ENCODE measurements around the gene CAMTA1. TPM values are rescaled to one million over a fixed set of nuclear protein-coding genes. Genes with fewer than 3 reads are reported as not detected.

Gene CAMTA1
- total and polyA plus RNA-seq, 4 donors = 78.7 to 438 (median 173) TPM

- WGBS, 2 donors = 87 to 91% methylated on average over 10 of the region's 10 CpGs
- Histone ChIP-seq H3K4me1 (ENCODE audit: control insufficient read depth in 1 of 2, insufficient read depth in 2 of 2, low read length in 2 of 2) (no peaks in the 10 kb centered on the region), H3K9me3 (ENCODE audit: control insufficient read depth, low read length) (no peaks in the 10 kb centered on the region), H3K27me3 (ENCODE audit: control insufficient read depth in 1 of 2, insufficient read depth in 2 of 2, low read length in 1 of 2) (no peaks in the 10 kb centered on the region), H3K27ac (ENCODE audit: low read depth in 1 of 2, low read length in 2 of 2) (no peak overlapping the region), H3K36me3 (ENCODE audit: control insufficient read depth in 1 of 2, insufficient read depth in 2 of 2, low read length in 1 of 2) (no peaks in the 10 kb centered on the region), H3K4me3 (ENCODE audit: low read length in 2 of 2) (no peak overlapping the region)
- ATAC-seq (ENCODE audit: low FRiP score) = no peak
- intact Hi-C loops (cut with DNase I) = no loop called here
- DNase-seq = no peak
Measured at GRCh38 chr1:7285856-7286454, 500.7 kb downstream of the CAMTA1 start.

GRCh38 chr1:7287013-7287412 lies 501.8 kb downstream of the CAMTA1 start:
- ATAC-seq (ENCODE audit: low FRiP score) = no peak
- no peaks in the 10 kb centered on the region for H3K4me1 ChIP-seq (ENCODE audit: control insufficient read depth in 1 of 2, insufficient read depth in 2 of 2, low read length in 2 of 2)
- H3K27ac ChIP-seq (ENCODE audit: low read depth in 1 of 2, low read length in 2 of 2) = no peak overlapping the region
- no peaks in the 10 kb centered on the region for H3K27me3 ChIP-seq (ENCODE audit: control insufficient read depth in 1 of 2, insufficient read depth in 2 of 2, low read length in 1 of 2)
- WGBS, 2 donors = 65 to 77% methylated on average over 6 of the region's 6 CpGs
- intact Hi-C loops (cut with DNase I) = no loop called here
- H3K36me3 ChIP-seq (ENCODE audit: control insufficient read depth in 1 of 2, insufficient read depth in 2 of 2, low read length in 1 of 2) = no peaks in the 10 kb centered on the region
- H3K9me3 ChIP-seq (ENCODE audit: control insufficient read depth, low read length) = no peaks in the 10 kb centered on the region
- DNase-seq = no peak
- H3K4me3 ChIP-seq (ENCODE audit: low read length in 2 of 2) = no peak overlapping the region

GRCh38 chr1:7288992-7289391 lies 503.7 kb downstream of the CAMTA1 start:
- Histone ChIP-seq H3K4me1 (ENCODE audit: control insufficient read depth in 1 of 2, insufficient read depth in 2 of 2, low read length in 2 of 2) (no peaks in the 10 kb centered on the region), H3K9me3 (ENCODE audit: control insufficient read depth, low read length) (no peaks in the 10 kb centered on the region), H3K27ac (ENCODE audit: low read depth in 1 of 2, low read length in 2 of 2) (no peak overlapping the region), H3K27me3 (ENCODE audit: control insufficient read depth in 1 of 2, insufficient read depth in 2 of 2, low read length in 1 of 2) (no peaks in the 10 kb centered on the region), H3K4me3 (ENCODE audit: low read length in 2 of 2) (no peak overlapping the region), H3K36me3 (ENCODE audit: control insufficient read depth in 1 of 2, insufficient read depth in 2 of 2, low read length in 1 of 2) (no peaks in the 10 kb centered on the region)
- DNase-seq (no peak), ATAC-seq (ENCODE audit: low FRiP score) (no peak)
- intact Hi-C loops (cut with DNase I) = no loop called here
- WGBS, 2 donors = 70 to 73% methylated on average over 5 of the region's 5 CpGs

DNA sequence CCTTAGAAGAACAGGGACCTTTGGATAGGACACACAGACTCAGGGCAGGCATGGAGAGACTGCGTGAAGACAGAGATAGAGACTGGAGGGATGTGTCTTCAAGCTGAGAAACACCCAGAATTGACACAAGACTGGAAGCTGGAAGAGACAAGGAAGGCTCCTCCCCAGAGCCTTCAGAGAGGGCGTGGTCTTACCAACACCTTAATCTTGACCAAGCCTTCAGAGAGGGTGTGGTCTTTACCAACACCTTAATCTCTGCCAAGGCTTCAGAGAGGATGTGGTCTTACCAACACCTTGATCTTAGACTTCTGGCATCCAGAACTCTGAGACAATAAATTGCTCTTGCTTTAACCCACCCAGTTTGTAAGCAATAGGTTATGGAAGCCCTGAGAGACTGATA lies 504.4 kb downstream of the CAMTA1 start:
- DNase-seq (no peak), ATAC-seq (ENCODE audit: low FRiP score) (no peak)
- Histone ChIP-seq H3K36me3 (ENCODE audit: control insufficient read depth in 1 of 2, insufficient read depth in 2 of 2, low read length in 1 of 2) (no peaks in the 10 kb centered on the region), H3K27ac (ENCODE audit: low read depth in 1 of 2, low read length in 2 of 2) (no peak overlapping the region), H3K4me1 (ENCODE audit: control insufficient read depth in 1 of 2, insufficient read depth in 2 of 2, low read length in 2 of 2) (no peaks in the 10 kb centered on the region), H3K4me3 (ENCODE audit: low read length in 2 of 2) (no peak overlapping the region), H3K27me3 (ENCODE audit: control insufficient read depth in 1 of 2, insufficient read depth in 2 of 2, low read length in 1 of 2) (no peaks in the 10 kb centered on the region), H3K9me3 (ENCODE audit: control insufficient read depth, low read length) (no peaks in the 10 kb centered on the region)
- intact Hi-C loops (cut with DNase I) = no loop called here
- 93 to 96% methylated on average over 2 of the region's 2 CpGs for WGBS, 2 donors

GRCh38 chr1:7290971-7291970 lies 506.0 kb downstream of the CAMTA1 start:
- intact Hi-C loops (cut with DNase I) = no loop called here

GRCh38 chr1:7292036-7292681 lies 506.9 kb downstream of the CAMTA1 start:
- no peak overlapping the region for H3K4me3 ChIP-seq (ENCODE audit: low read length in 2 of 2)
- no peaks in the 10 kb centered on the region for H3K9me3 ChIP-seq (ENCODE audit: control insufficient read depth, low read length)
- ATAC-seq (ENCODE audit: low FRiP score) (no peak), DNase-seq (no peak)
- H3K27ac ChIP-seq (ENCODE audit: low read depth in 1 of 2, low read length in 2 of 2) = no peak overlapping the region
- no peaks in the 10 kb centered on the region for H3K36me3 ChIP-seq (ENCODE audit: control insufficient read depth in 1 of 2, insufficient read depth in 2 of 2, low read length in 1 of 2)
- no peaks in the 10 kb centered on the region for H3K4me1 ChIP-seq (ENCODE audit: control insufficient read depth in 1 of 2, insufficient read depth in 2 of 2, low read length in 2 of 2)
- WGBS, 2 donors = 33 to 37% methylated on average over 10 of the region's 10 CpGs
- no peaks in the 10 kb centered on the region for H3K27me3 ChIP-seq (ENCODE audit: control insufficient read depth in 1 of 2, insufficient read depth in 2 of 2, low read length in 1 of 2)
- intact Hi-C loops (cut with DNase I) = no loop called here

More at GRCh38 chr1:7290971-7291970, 506.0 kb downstream of the CAMTA1 start:
- no peaks in the 10 kb centered on the region for H3K9me3 ChIP-seq (ENCODE audit: control insufficient read depth, low read length)
- no peaks in the 10 kb centered on the region for H3K27me3 ChIP-seq (ENCODE audit: control insufficient read depth in 1 of 2, insufficient read depth in 2 of 2, low read length in 1 of 2)
- H3K36me3 ChIP-seq (ENCODE audit: control insufficient read depth in 1 of 2, insufficient read depth in 2 of 2, low read length in 1 of 2) = no peaks in the 10 kb centered on the region
- H3K4me1 ChIP-seq (ENCODE audit: control insufficient read depth in 1 of 2, insufficient read depth in 2 of 2, low read length in 2 of 2) = no peaks in the 10 kb centered on the region
- H3K4me3 ChIP-seq (ENCODE audit: low read length in 2 of 2) = no peak overlapping the region
- DNase-seq = peak in 1 of 2 donors; percentile 76
- 37 to 45% methylated on average over 14 of the region's 14 CpGs for WGBS, 2 donors
- peak; percentile 63 for ATAC-seq (ENCODE audit: low FRiP score)
- H3K27ac ChIP-seq (ENCODE audit: low read depth in 1 of 2, low read length in 2 of 2) = no peak overlapping the region

GRCh38 chr1:7292714-7293419 lies 507.6 kb downstream of the CAMTA1 start:
- 71 to 75% methylated on average over 17 of the region's 17 CpGs for WGBS, 2 donors
- H3K27ac ChIP-seq (ENCODE audit: low read depth in 1 of 2, low read length in 2 of 2) = no peak overlapping the region
- no peak for ATAC-seq (ENCODE audit: low FRiP score)

More at GRCh38 chr1:7292714-7293419, 507.6 kb downstream of the CAMTA1 start:
- H3K9me3 ChIP-seq (ENCODE audit: control insufficient read depth, low read length) = no peaks in the 10 kb centered on the region
- no peaks in the 10 kb centered on the region for H3K36me3 ChIP-seq (ENCODE audit: control insufficient read depth in 1 of 2, insufficient read depth in 2 of 2, low read length in 1 of 2)
- no peaks in the 10 kb centered on the region for H3K27me3 ChIP-seq (ENCODE audit: control insufficient read depth in 1 of 2, insufficient read depth in 2 of 2, low read length in 1 of 2)
- H3K4me1 ChIP-seq (ENCODE audit: control insufficient read depth in 1 of 2, insufficient read depth in 2 of 2, low read length in 2 of 2) = no peaks in the 10 kb centered on the region
- intact Hi-C loops (cut with DNase I) = no loop called here
- no peak overlapping the region for H3K4me3 ChIP-seq (ENCODE audit: low read length in 2 of 2)
- no peak for DNase-seq
